Transverse colon (tissue), 4 donors: ENCODE measurements around the gene SMIM28. TPM values are rescaled to one million over a fixed set of nuclear protein-coding genes. Genes with fewer than 3 reads are reported as not detected.

Experiments used
- DNase-seq: peaks from one replicate; pipeline ENCODE4 v3.0.0-alpha.2; 2019
- H3K27ac ChIP-seq, 4 donors: fragments of 200-600 bp; sonication (generic); 2 replicates each; pipeline ENCODE4 v1.5.1; 2016 to 2018; ENCODE audit warnings: inconsistent platforms in 4 of 4
- H3K27me3 ChIP-seq: fragments of 200-600 bp; sonication (generic); 2 replicates; pipeline ENCODE4 v1.5.1; 2017; ENCODE audit warnings: inconsistent platforms
- H3K36me3 ChIP-seq, 4 donors: fragments of 200-600 bp; sonication (generic); 2 replicates each; pipeline ENCODE4 v1.5.1; 2017 to 2019; ENCODE audit warnings: inconsistent platforms in 4 of 4
- H3K4me1 ChIP-seq, 4 donors: fragments of 200-600 bp; sonication (generic); 2 replicates each; pipeline ENCODE4 v1.5.1; 2017 to 2020; ENCODE audit warnings: inconsistent platforms in 4 of 4
- H3K4me3 ChIP-seq, 4 donors: fragments of 200-600 bp; sonication (generic); 1 replicate in 1 of 4; 2 replicates in 3 of 4; pipeline versions ENCODE4 v1.5.1 to v1.6.1; 2017 to 2019; ENCODE audit warnings: inconsistent platforms in 4 of 4
- H3K9me3 ChIP-seq, 2 donors: fragments of 200-600 bp; sonication (generic); 2 replicates each; pipeline ENCODE4 v1.5.1; 2017 to 2019; ENCODE audit warnings: inconsistent platforms in 2 of 2
- CTCF ChIP-seq, 5 experiments: fragments of 200-600 bp in 3 of 5; fragments of 450-650 bp in 2 of 5; sonication (generic) in 3 of 5; IDR thresholded peaks; 1 replicate in 2 of 5; 2 replicates in 3 of 5; pipeline ENCODE4 v1.5.1; 2016 to 2017; ENCODE audit warnings: antibody characterized with exemption in 5 of 5, inconsistent platforms in 3 of 5, mild to moderate bottlenecking in 2 of 5, moderate library complexity in 1 of 5
- EP300 ChIP-seq: sonication (generic); formaldehyde crosslinking; IDR thresholded peaks from one replicate; pipeline ENCODE4 v1.6.1; 2017; ENCODE audit warnings: antibody characterized with exemption, low read depth
- POLR2A ChIP-seq: fragments of 450-650 bp; IDR thresholded peaks from one replicate; pipeline ENCODE4 v1.6.1; 2016; ENCODE audit warnings: antibody characterized with exemption, mild to moderate bottlenecking, moderate library complexity
- POLR2AphosphoS5 ChIP-seq, 3 donors: sonication (generic); formaldehyde crosslinking; IDR thresholded peaks; one replicate each; pipeline ENCODE4 v1.6.1; 2016; ENCODE audit warnings: antibody characterized with exemption in 3 of 3
- WGBS, 2 donors: methylation state at CpG; one replicate each; pipeline ENCODE4 v1.1.5; 2018; ENCODE audit warnings: low coverage in 1 of 2; 5-methylcytosine and 5-hydroxymethylcytosine counted together
- in situ Hi-C, 4 donors: fragments of 200-750 bp; cut with MboI; loops; one replicate each; pipeline versions ENCODE4 v1.15.0 to v1.15.1; 2017; ENCODE audit warnings: low sequenced_read_pairs in 3 of 4, low pct_ligation_motif_present in 1 of 4, low pct_unique_long_range_greater_than_20kb in 1 of 4
- intact Hi-C: fragments of 100-400 bp; cut with DNase I; formaldehyde crosslinking; loops from one replicate; pipeline ENCODE4 v1.15.1; 2023; ENCODE audit warnings: low total_unique reads
- total RNA-seq, 4 donors: library from RNA; depleted of rRNA; stranded (reverse); fragments of >200 nt; gene quantifications; one replicate each; pipeline ENCODE4 v1.1.0, GENCODE V29; 2016

The SMIM28 gene
- total RNA-seq, 4 donors from 2014 or later, result 0.96 TPM; not detected in 3

GRCh38 chr6:138372711-138373463, 4.8 kb upstream of the SMIM28 start:
- H3K4me3 ChIP-seq, result no peak overlapping the region
- in situ Hi-C loops (no loop called here), intact Hi-C loops (no loop called here)
- no peaks in the 10 kb centered on the region for H3K4me1 ChIP-seq
- no peak overlapping the region for H3K27ac ChIP-seq
- no peak for DNase-seq
- no peaks in the 10 kb centered on the region for H3K9me3 ChIP-seq
- no peaks in the 10 kb centered on the region for H3K27me3 ChIP-seq
- TF ChIP-seq EP300, result no peak
- no peak for TF ChIP-seq POLR2A
- no peak for TF ChIP-seq POLR2AphosphoS5 (IDR thresholded peaks at IDR 0.05)
- TF ChIP-seq CTCF (IDR thresholded peaks at IDR 0.05), result no peak
- H3K36me3 ChIP-seq, result no peaks in the 10 kb centered on the region

GRCh38 chr6:138374230-138374629, 3.5 kb upstream of the SMIM28 start:
- in situ Hi-C loops, result no loop called here
- TF ChIP-seq POLR2AphosphoS5 (IDR thresholded peaks at IDR 0.05) (no peak), CTCF (IDR thresholded peaks at IDR 0.05) (no peak), POLR2A (no peak), EP300 (no peak)
- no peaks in the 10 kb centered on the region for H3K36me3 ChIP-seq

GRCh38 chr6:138374815-138375214, 2.9 kb upstream of the SMIM28 start:
- H3K9me3 ChIP-seq, result no peaks in the 10 kb centered on the region
- H3K4me1 ChIP-seq, result no peaks in the 10 kb centered on the region
- 94% methylated on average over 2 of the region's 2 CpGs; no CpG with 5 or more reads in 1 of the 2 donors for WGBS, 2 donors
- no peak for DNase-seq
- H3K27ac ChIP-seq, result no peak overlapping the region
- no peaks in the 10 kb centered on the region for H3K27me3 ChIP-seq
- in situ Hi-C loops (no loop called here), intact Hi-C loops (no loop called here)
- H3K4me3 ChIP-seq, result no peak overlapping the region
- no peaks in the 10 kb centered on the region for H3K36me3 ChIP-seq
- TF ChIP-seq EP300 (no peak), CTCF (IDR thresholded peaks at IDR 0.05) (no peak), POLR2A (no peak)

More at GRCh38 chr6:138374230-138374629, 3.5 kb upstream of the SMIM28 start:
- no peaks in the 10 kb centered on the region for H3K9me3 ChIP-seq
- no peak overlapping the region for H3K27ac ChIP-seq
- DNase-seq, result no peak
- H3K27me3 ChIP-seq, result no peaks in the 10 kb centered on the region
- intact Hi-C loops, result no loop called here
- H3K4me1 ChIP-seq, result no peaks in the 10 kb centered on the region
- no peak overlapping the region for H3K4me3 ChIP-seq

- in situ Hi-C loops, result no loop called here
- no peak for DNase-seq
- intact Hi-C loops, result no loop called here
Observed at GRCh38 chr6:138377042-138377441, 663 bp upstream of the SMIM28 start.

More at GRCh38 chr6:138377042-138377441, 663 bp upstream of the SMIM28 start:
- Histone ChIP-seq H3K36me3 (no peaks in the 10 kb centered on the region), H3K27me3 (no peaks in the 10 kb centered on the region), H3K9me3 (no peaks in the 10 kb centered on the region), H3K4me3 (no peak overlapping the region), H3K27ac (no peak overlapping the region), H3K4me1 (no peaks in the 10 kb centered on the region)
- no peak for TF ChIP-seq POLR2A
- no peak for TF ChIP-seq POLR2AphosphoS5 (IDR thresholded peaks at IDR 0.05)
- TF ChIP-seq CTCF (IDR thresholded peaks at IDR 0.05), result no peak
- no peak for TF ChIP-seq EP300
